OCI-LY1 (cell line): ENCODE results near the gene FAF1.

Experiments used
- CTCF ChIP-seq: fragments of 200-600 bp; sonication (generic), shearing (Covaris generic); IDR thresholded peaks from 2 replicates; pipeline ENCODE4 v1.5.1; 2017; ENCODE audit warnings: mild to moderate bottlenecking, antibody characterized with exemption, low read length, moderate library complexity, mixed read lengths
- EZH2 ChIP-seq: fragments of 200-600 bp; sonication (generic), shearing (Covaris generic); IDR thresholded peaks from 2 replicates; pipeline ENCODE4 v1.8.0; 2017; ENCODE audit warnings: borderline replicate concordance, mixed run types, mild to moderate bottlenecking, antibody characterized with exemption, low read length, moderate library complexity, mixed read lengths

GRCh38 chr1:50609508-50609907, 350.6 kb downstream of the FAF1 start:
- TF ChIP-seq CTCF = no peak
- no peak for TF ChIP-seq EZH2
